ENCODE data around the gene ZNF587.
"Not testable (repeated sequence)": the region's sequence is repeated elsewhere in the genome, so short reads cannot be mapped to it uniquely, and the experiment has no call there.

ZNF587 gene

GRCh38 chr19:57849666-57850473 lies at the start of gene ZNF587:
TSS of gene ZNF587 (plus strand) at chr19:57849859. CDS start at chr19:57850039, 180 bp downstream.
- peak; percentile 44 to 55 for DNase-seq (ENCODE audit: low read depth in 2 of 2)

- DNase-seq (ENCODE audit: low read depth in 2 of 2), result no peak
Measured at GRCh38 chr19:57800696-57801095, 49.0 kb upstream of the ZNF587 start.

DNA sequence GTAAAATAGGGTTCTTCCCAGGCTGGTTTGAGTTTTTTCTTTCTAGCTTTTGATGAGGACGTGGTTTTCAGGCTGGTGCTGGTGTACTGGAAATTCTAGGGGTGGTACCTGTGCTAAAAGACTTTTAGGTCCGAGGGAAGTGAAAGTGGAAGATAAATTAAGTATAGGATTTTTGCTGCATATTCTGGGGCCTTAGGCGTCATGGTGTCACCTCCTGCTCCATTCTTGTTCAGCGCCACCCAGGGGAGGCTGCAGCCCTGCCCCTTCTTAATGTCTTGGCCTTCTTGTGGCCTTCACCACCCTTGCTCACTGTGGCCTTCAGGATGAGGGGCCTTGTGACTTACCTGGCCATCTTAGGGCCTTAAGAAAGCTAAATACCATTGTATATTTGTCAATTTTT lies 47.4 kb upstream of the ZNF587 start:
- DNase-seq (ENCODE audit: low read depth in 2 of 2), result no peak

DNA sequence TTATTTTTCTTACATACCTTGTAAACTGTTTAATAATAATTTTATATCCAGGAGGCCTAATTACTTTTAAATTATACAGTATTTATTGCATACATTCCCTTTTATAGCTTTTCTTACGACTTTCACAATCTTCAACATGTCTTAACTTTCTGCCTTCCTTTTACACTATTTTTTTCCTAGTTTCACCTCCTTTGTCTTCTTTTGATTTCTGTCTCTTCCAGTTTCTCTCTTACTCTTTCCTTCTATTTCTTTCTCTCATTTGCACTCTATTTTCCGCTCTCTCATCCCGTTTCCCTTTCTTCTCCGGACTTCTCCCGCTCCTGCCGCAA lies 46.4 kb upstream of the ZNF587 start:
- no peak for DNase-seq (ENCODE audit: low read depth in 2 of 2)

DNA sequence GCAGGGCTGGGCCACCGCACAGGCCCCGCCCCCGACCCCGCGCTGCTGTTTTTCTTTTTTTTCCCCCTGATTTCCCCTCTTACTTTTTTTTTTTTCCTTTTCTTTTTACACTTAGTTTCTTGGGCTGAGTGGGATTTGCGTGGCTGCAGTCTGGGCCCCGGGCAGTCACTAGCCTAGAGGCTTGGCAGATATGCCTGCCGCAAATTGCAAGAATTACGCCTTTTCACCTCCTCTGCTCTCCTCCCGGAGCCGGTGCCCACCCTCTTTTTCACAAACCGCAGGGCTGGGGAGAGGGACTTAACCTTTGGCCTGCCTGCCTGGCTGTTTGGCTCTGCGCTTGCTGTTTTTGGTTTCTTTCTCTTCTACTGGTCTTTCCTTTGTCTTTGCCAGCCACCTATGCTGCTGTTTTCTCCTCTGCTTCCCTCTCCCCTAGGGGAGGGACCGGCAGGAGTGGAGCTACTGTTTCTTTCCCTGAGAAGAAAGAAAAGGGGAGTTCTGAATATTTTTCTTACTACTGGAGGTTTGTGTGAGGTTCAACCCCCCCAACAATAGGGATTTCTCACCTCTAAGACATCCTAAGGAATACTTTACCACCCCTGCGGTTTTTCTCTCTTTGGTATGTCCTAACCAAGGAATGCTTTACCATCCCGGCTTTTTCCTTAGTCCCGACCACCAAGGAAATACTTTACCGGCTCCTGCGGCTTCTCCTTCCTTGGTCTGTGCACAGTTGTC lies 45.9 kb upstream of the ZNF587 start:
- peak; percentile 95 to 96 for DNase-seq (ENCODE audit: low read depth in 2 of 2)

DNA sequence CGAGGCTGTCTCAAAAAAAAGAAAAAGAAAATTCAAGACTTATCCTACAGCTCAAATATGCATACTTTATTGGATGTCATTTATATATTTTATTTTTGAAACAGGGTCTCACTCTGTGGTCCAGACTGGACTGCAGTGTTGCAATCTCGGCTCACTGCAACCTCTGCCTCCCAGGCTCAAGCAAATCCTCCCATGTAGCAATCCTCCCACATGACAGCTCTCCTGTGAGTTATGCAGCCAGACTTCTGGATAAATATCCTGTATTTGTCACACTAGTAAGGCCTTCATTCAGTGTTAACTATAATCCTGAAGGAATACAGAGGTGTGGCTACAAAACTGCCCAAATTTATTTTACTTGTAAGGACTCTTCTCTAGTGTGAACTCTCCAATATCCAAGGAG lies 42.1 kb upstream of the ZNF587 start:
- no peak for DNase-seq (ENCODE audit: low read depth in 2 of 2)

GRCh38 chr19:57810410-57811295 lies 39.0 kb upstream of the ZNF587 start:
- not testable (repeated sequence) for DNase-seq (ENCODE audit: low read depth in 2 of 2)

- DNase-seq (ENCODE audit: low read depth in 2 of 2), result no peak
Measured at GRCh38 chr19:57812226-57812625, 37.4 kb upstream of the ZNF587 start.

DNA sequence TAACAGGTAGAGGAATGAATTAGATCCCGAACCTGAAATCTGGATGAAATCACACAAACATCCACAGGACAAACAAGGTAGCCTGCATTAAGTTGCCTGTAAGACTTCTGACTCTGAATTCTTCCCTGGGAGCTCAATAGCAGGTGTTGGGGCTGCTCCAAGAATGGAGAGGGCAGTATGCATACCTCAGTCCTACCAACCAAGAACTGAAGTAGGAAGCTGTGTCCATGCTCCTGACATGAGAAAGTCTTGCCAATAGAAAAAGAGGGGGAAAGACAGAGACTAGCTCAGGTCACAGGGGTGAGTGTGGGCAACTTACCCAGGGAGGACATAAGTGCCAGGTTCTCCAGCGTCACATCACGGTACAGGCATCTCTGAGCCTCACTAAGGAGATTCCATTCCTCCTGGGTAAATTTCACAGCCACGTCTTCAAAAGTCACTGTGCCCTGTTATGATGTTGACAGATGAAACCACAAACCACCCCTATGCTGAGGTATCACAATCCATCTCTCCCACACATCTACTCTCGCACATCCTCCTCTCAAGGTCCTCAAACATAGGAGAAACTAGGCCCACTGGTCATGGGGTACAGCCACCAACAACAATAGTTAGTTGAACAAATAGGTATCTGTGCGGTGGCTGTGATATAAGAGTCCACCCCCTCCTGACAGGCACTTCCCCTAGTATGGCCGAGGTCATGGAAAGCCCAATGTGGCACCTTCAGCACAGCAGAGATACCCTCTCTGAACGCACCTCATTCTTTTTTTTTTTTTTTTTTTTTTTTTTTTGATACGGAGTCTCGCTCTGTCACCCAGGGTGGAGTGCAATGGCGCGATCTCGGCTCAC lies 36.5 kb upstream of the ZNF587 start:
- DNase-seq (ENCODE audit: low read depth in 2 of 2), result not testable (repeated sequence)

DNA sequence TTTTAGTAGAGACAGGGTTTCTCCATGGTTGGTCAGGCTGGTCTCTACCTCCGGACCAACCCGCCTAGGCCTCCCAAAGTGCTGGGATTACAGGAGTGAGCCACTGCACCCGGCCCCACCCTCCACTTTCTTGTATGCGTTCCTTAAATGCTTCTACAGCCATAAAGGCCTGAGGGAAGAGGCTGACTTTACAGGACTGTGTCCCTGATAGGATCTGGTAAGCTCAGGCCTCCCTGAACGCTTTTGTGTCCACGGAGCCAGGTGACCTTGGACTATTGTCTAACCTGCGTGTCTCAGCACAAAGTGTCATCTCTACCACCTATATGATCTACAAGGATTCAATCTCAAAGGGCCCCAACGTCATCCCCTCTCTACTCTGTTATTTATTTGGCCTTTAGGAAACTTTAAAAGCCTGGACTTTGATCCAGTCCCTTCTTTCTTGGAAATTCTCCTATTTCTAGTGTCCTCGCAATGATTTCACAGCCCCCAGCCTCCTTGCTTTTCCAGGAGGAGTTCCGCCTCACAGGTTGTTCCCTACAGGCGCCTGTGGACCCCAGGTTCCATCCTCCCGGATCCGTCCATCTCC lies 35.6 kb upstream of the ZNF587 start:
- no peak for DNase-seq (ENCODE audit: low read depth in 2 of 2)

DNA sequence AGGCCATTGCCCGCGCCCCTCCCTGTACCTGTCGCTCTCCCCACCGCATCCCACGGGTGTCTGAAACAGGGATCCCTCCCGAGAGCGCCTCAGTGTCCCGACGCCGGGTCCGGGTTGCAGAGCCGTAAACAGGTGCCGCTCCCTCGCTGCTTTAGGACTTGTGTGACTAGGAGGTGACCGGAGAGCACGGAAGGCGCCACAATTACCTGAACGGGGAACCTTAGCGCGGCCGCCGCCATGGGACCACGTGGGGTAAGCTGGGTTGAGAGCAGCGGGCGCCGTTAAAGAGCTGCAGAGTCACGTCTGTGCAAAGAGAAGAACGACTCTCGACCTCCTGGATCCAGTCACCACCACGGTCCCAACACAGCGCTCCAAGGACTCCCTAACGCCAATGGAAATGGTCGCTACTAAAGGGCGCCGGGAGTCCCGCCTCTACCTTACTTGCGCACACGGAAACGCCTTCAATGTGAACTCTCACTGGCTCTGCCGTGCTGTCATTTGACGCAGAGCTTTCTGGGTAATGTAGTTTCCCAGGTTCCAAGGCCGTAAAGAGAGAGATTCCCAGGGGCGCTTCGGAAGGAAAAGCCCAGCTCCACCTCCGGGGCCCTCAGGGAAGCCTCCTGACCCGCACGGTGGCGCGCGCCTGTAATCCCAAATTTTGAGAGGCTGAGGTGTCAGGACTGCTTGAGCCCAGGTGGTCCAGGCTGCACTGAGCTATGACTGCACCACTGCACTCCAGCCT lies 35.0 kb upstream of the ZNF587 start, which contains the start of gene ZNF552:
Gene ZNF552, minus strand, starts transcription at position 409 of the 742 bp plus-strand sequence. Its CDS starts 170 bp downstream, at position 239.
- peak; percentile 70 to 72 for DNase-seq (ENCODE audit: low read depth in 2 of 2)

DNA sequence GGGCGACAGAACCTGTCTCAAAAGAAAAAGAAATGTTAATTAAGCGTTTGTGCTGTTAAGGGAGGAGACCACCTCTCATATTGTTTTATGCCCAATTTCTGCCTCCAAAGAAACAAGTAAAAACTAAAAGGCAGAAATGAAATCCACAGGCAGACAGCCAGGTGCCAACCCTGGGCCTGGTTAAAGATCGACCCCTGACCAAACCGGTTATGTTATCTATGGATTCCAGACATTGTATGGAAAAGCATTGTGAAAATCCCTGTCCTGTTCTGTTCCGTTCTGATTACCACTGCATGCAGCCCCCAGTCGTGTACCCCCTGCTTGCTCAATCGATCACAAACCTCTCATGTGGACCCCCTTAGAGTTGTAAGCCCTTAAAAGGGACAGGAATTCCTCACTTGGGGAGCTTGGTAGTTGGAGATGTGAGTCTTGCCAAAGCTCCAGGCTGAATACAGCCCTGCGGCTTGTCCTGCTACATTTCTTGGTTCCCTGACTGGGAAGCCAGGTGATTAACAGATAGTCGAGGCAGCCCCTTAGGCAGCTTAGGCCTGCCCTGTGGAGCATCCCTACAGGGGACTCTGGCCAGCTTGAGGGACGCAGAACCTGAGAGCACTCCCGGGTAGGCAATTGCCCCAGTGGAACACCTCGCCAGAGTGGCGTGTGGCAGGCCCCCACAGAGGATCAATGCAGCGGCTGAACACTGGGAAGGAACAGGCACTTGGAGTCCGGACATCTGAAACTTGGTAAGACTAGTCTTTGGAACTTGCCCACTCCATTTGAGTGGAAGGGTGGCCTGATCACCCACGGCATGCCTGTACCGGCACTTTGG lies 34.2 kb upstream of the ZNF587 start:
- DNase-seq (ENCODE audit: low read depth in 2 of 2), result no peak

GRCh38 chr19:57816652-57817051 lies 33.0 kb upstream of the ZNF587 start:
- DNase-seq (ENCODE audit: low read depth in 2 of 2), result no peak

DNA sequence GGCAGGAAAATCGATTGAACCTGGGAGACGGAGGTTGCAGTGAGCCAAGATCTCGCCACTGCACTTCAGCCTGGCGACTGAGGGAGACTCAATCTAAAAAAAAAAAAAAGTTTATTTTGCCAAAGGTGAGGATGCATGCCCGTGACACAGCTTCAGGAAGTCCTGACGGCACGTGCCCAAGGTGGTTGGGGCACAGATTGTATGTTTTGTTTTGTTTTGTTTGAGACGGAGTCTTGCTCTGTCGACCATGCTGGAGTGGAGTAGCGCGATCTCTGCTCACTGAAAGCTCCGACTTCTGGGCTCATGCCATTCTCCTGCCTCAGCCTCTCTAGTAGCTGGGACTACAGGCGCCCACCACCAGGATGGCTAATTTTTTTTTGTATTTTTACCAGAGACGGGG lies 31.7 kb upstream of the ZNF587 start:
- DNase-seq (ENCODE audit: low read depth in 2 of 2), result no peak

GRCh38 chr19:57818378-57818777 lies 31.3 kb upstream of the ZNF587 start:
- no peak for DNase-seq (ENCODE audit: low read depth in 2 of 2)

DNA sequence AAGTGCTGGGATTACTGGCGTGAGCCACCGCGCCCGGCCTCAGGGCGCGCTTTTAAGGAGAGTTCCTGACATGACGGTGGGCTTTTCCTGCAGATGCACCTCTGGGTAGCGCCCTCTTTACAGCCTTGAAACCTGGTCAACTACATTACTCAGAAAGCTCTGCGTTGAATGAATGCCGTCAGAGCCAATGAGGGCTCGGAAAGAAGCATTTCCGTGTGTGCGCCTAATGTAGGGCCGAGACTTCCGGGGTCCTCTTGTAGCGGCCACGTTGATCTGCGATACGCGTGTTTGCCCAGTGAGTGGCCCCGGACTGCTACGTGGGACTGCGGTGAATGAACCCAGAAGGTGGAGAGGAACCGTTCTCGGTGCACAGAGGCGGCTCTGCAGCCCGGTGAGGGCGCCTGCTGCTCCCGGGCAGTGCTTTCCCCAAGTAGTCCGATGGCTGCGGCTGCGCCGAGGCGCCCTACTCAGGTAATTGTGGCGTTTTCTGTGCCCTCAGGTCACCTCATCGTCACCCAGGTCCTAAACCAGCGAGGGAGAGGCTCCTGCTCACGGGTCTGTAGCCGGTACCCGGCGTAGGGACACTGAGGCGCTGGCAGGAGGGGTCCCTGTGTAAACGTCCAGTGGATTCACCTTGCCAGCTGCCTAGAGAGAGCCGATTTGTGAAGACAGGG lies 30.0 kb upstream of the ZNF587 start:
- DNase-seq (ENCODE audit: low read depth in 2 of 2), result peak; percentile 77 to 79

- DNase-seq (ENCODE audit: low read depth in 2 of 2), result no peak
Measured at GRCh38 chr19:57820599-57820998, 29.1 kb upstream of the ZNF587 start.

- DNase-seq (ENCODE audit: low read depth in 2 of 2), result not testable (repeated sequence)
Measured at GRCh38 chr19:57821095-57821494, 28.6 kb upstream of the ZNF587 start.

DNA sequence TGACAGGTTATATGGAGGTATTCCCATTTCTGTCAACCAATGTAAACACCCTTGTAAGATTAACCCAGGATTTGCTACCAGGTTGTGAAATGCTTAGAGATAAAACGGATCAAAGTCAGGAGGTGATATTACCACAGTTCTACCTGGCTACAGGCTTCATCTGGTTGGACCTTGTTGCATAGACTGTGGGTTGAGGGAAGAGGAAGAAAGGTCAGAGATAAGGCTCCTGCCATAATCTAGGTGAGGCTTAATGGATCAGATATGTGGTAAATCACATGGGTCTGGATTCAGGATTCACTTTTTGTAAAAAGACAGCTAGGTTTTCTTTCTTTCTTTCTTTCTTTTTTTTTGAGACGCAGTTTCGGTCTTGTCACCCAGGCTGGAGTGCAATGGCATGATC lies 28.2 kb upstream of the ZNF587 start:
- DNase-seq (ENCODE audit: low read depth in 2 of 2), result not testable (repeated sequence)

Measured in fibroblast of skin of left biceps (primary cell).